MM.1S (cell line): Measurements from ENCODE around the gene IMPA2.

ENCODE experiments used
- EZH2phosphoT487 ChIP-seq: fragments of 300-600 bp; sonication (generic); IDR thresholded peaks from 2 replicates; pipeline ENCODE4 v1.6.1; 2018; ENCODE audit warnings: antibody characterized with exemption, low read length
- TF ChIP-seq, protein P1 (sequence below): fragments of 300-600 bp; sonication (generic); IDR thresholded peaks from 2 replicates; pipeline ENCODE4 v1.5.1; 2016; ENCODE audit warnings: antibody characterized with exemption, low read length, mixed read lengths

DNA sequence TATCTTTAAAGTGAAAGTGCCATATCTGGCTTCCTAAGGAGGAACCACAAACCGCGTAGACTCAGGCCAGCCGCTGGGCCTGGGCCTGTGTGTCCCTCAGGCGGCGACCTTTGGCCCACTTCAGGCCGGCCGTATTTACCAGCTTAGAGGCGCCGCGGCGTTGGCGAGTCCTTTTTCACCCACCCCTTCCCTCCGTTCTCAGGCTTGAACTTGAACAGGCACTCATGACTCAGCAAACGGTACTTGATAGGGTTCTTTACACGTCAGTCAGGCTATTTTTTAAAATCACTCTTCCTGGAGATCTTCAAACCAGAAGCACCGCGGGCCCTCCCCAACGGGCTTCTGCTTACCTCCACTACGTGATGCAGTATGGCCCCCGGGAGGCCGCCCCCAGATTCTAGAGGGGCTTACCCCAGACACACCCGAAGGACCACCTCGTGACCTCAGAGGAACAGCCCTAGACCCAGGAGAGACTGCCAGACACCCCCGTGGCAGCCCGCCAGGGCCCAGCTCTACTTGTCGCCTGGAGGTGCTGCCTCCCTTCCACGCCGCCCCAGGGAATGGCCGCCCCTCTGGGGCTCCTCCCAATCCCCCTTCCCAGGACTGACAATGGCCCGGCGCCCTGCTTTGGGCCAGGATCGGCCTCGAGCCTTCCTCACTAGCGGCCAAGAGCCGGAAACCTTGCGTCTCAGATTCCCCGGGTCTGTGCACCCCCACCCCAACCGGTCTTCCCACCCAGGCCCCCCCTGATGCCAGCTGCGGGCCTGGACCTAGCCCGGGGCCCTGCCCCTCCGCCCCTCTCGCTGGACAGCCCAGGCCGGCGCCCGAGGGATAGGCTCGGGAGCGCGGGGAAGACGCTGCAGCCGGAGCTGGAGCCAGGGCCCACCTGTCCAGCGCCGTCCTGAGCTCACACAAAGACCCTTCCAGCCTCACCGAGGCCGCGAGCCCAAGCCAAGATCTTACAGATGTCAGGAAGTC lies 33.8 kb upstream of the IMPA2 start:
- TF ChIP-seq EZH2phosphoT487: no peak
- TF ChIP-seq, protein P1, sequence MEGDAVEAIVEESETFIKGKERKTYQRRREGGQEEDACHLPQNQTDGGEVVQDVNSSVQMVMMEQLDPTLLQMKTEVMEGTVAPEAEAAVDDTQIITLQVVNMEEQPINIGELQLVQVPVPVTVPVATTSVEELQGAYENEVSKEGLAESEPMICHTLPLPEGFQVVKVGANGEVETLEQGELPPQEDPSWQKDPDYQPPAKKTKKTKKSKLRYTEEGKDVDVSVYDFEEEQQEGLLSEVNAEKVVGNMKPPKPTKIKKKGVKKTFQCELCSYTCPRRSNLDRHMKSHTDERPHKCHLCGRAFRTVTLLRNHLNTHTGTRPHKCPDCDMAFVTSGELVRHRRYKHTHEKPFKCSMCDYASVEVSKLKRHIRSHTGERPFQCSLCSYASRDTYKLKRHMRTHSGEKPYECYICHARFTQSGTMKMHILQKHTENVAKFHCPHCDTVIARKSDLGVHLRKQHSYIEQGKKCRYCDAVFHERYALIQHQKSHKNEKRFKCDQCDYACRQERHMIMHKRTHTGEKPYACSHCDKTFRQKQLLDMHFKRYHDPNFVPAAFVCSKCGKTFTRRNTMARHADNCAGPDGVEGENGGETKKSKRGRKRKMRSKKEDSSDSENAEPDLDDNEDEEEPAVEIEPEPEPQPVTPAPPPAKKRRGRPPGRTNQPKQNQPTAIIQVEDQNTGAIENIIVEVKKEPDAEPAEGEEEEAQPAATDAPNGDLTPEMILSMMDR: no peak
